Neuron (in vitro differentiated cells): Measurements from ENCODE around the gene MAPKBP1.

Experiments used
- H2AFZ ChIP-seq: one replicate; pipeline ENCODE4 v1.6.1; 2013; ENCODE audit warnings: low read depth, mild to moderate bottlenecking, inconsistent platforms, low read length, moderate library complexity
- H3K27me3 ChIP-seq: one replicate; pipeline ENCODE4 v1.6.1; 2013; ENCODE audit warnings: low read length; ENCODE audit not compliant: insufficient read depth
- H3K36me3 ChIP-seq: one replicate; pipeline ENCODE4 v1.6.1; 2013; ENCODE audit warnings: low read length; ENCODE audit not compliant: insufficient read depth
- H3K4me1 ChIP-seq: one replicate; pipeline ENCODE4 v1.6.1; 2013; ENCODE audit warnings: low read length; ENCODE audit not compliant: insufficient read depth
- H3K4me3 ChIP-seq: 2 replicates; pipeline ENCODE4 v1.5.1; 2013; ENCODE audit warnings: mild to moderate bottlenecking, low read length, moderate library complexity
- H3K9me3 ChIP-seq: one replicate; pipeline ENCODE4 v1.6.1; 2013; ENCODE audit warnings: low read length

Gene MAPKBP1

DNA sequence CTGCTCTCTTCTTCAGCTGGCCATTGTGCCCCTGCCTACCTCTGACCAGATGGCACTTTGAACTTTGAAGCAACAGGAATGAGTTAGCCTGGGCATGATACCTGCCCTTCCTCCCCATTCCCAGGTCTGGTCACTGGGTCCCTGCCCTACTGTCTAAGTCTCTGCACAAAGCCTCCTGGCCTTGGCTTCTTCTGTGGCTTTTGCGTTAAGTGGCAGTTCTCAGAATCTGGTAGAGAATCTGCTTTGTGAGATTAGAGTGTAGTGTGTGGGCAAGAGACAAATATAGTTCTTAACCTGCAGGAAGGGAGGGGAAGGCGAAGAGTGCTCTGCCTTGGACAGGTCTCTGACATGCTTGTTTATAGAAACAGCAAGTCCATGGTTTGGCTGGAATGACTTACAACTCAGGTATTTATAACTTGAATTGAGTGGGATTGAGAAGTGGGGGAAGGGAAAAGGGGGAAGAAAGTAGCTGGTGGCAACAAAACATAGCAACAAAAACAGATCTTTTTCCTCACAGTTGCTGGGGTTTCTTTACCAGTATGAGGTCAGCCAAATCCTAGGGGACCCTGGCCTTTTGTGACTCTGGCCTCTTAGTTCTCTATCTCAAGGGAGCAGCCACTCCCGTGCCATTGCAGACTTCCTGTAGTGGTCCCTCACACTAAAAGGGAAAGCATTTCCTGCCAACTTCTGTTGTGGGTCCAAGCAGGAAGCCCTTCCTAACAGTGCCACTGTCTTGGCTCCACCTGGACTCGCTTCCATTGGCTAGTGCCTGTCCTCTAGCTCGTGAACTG is 16.7 kb downstream of the MAPKBP1 start:
- Histone ChIP-seq H3K4me1 (peaks cover 3% of the 10 kb centered on the region), H2AFZ (no peak overlapping the region), H3K36me3 (no peaks in the 10 kb centered on the region), H3K27me3 (no peaks in the 10 kb centered on the region), H3K4me3 (no peak overlapping the region), H3K9me3 (no peaks in the 10 kb centered on the region)

DNA sequence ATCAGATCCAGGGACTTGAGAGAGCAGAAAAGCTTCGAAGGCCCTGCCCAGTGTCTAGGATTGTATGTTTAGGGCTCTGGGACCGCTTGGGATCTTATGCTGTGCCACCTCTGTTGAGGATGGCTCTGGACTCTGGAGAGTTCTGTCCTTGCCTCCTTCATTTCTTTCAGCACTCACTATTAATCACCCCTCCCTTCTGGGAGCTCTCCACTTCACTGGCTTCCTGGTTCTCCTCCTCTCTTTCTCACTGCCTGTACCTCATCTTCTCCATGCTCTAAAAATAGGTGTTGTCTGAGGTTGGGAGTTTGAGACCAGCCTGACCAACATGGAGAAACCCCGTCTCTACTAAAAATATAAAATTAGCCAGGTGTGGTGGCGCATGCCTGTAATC is 17.3 kb downstream of the MAPKBP1 start:
- Histone ChIP-seq H3K4me1 (peaks cover 3% of the 10 kb centered on the region), H3K27me3 (no peaks in the 10 kb centered on the region), H3K9me3 (no peaks in the 10 kb centered on the region), H2AFZ (no peak overlapping the region), H3K36me3 (no peaks in the 10 kb centered on the region), H3K4me3 (no peak overlapping the region)

DNA sequence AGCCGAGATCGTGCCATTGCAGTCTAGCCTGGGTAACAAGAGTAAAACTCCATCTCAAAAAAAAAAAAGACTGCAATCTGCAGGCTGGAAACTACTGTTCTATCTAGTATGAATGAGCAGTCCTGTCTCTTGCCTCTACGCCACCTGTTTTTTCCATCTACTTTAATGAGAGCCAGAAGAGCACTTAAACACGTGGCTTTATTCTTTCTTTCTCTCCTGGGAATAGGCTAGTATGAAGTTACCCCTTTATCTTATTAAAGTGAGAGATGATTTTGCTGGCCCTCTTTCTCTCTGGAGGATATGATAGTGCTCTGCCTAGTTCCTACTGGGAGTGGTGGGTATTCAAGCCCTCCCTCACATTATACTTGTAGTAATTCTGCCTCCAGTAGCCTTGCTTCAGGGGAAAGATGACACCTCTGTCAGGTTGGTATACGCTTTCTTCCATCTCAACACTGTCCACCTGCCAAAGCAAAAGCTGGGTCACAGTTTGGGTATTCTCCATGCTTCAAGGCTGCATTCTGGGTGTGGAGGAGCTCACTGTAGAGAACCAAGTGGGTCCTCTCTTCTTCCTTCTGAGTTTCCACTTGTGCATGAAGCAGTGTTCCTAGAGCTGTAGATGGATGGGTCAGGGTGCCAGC is 17.8 kb downstream of the MAPKBP1 start:
- H3K27me3 ChIP-seq = no peaks in the 10 kb centered on the region
- H3K36me3 ChIP-seq = no peaks in the 10 kb centered on the region
- no peaks in the 10 kb centered on the region for H3K9me3 ChIP-seq
- no peak overlapping the region for H2AFZ ChIP-seq
- peaks cover 3% of the 10 kb centered on the region for H3K4me1 ChIP-seq
- no peak overlapping the region for H3K4me3 ChIP-seq

DNA sequence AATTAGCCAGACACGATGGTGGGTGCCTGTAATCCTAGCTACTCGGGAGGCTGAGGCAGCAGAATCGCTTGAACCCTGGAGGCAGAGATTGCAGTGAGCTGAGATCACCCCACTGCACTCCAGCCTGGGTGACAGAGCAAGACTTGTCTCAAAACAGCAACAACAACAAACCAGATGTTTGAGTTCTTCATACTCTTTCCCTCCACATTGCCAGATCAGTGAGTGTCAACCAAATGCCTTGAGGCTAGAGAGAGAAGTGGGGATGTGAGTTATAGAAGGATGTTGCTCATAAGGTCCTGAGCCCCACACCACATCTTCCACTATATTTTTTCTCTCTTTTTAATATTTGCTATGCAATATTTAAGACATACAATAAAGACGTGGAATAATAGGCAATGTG is 19.8 kb downstream of the MAPKBP1 start:
- no peak overlapping the region for H2AFZ ChIP-seq
- no peak overlapping the region for H3K4me3 ChIP-seq
- H3K9me3 ChIP-seq = no peaks in the 10 kb centered on the region
- H3K36me3 ChIP-seq = no peaks in the 10 kb centered on the region
- H3K4me1 ChIP-seq = peaks cover 3% of the 10 kb centered on the region
- H3K27me3 ChIP-seq = no peaks in the 10 kb centered on the region

DNA sequence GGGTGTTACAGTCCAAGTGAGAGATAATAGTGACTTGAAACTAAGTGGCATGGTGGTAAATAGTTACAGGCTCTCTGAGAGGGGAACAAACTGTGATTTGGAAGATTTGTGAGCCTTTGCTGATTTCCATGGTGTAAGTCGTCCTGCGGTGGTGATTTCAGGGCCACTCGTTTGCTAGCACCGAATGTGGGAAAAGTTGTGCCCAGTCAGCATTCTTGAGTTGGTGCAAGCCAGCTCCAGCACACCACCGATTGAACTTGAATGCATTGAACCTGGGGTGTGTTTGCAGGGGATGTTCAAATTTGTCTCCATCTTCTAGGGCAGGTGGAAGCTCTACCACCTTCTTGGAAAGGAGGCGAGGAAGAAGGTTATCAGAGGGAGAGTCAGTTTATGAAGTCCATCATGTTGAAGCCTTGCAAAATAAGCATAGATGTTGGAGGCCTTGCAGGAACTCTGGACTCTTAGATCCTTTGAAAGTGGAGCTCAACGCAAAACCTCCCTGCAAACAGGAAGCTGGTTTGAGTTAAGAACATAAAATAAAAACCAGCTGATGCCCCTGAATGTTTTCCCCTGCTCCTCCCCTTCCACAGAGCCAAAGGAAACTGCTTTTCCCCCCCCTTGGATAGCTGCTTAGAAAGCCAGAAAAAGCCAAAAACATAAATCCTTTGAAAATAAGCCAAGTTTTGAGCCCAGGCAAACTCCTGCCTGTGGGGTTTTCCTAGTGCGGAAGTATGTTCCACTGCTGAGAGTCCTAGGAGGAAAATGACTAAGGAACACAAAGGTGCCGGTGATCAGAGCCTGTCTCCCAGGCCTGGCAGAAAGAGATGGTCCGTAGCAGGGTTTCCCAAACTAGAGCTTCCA is 21.9 kb downstream of the MAPKBP1 start:
- no peak overlapping the region for H3K4me3 ChIP-seq
- H2AFZ ChIP-seq = no peak overlapping the region
- H3K27me3 ChIP-seq = no peaks in the 10 kb centered on the region
- peaks cover 6% of the 10 kb centered on the region for H3K36me3 ChIP-seq
- no peaks in the 10 kb centered on the region for H3K4me1 ChIP-seq
- H3K9me3 ChIP-seq = peaks cover 2% of the 10 kb centered on the region

DNA sequence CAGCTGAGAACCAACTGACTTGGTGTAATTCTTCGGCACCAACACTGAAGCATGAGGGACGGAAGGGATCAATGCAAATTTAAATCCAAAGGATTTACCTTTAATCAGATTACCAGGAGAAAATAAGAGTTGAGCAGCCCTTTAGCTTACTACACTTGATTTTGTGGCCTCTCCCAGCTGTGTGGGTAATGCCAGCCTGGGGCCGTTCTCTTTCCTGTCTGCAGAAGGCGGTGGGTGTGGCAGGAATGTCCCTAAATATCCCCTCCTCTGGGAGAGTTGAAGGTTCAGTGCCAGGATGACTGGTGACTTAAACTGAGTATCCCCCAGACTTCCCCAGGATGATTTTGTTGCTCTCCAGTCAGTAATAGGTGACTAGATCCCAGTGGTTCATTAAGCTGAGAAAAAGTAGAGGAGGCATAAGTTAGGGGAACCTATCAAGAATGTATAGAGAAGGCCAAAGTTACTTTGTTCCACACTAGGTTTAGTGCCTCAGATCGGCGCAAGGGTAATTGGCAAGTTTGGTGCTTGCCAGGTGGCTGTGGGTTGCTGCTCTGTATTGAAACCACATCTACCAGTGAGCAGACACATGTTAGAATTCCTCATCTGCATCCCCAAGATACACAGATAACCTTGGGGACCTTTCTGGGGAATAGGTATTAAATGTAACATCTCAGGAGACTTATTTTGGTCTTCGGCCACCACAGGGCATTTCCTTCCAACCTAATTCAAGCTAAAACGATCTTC is 23.1 kb downstream of the MAPKBP1 start:
- Histone ChIP-seq H3K4me3 (no peak overlapping the region), H3K4me1 (no peaks in the 10 kb centered on the region), H2AFZ (no peak overlapping the region), H3K27me3 (no peaks in the 10 kb centered on the region), H3K36me3 (peaks cover 6% of the 10 kb centered on the region), H3K9me3 (peaks cover 2% of the 10 kb centered on the region)

DNA sequence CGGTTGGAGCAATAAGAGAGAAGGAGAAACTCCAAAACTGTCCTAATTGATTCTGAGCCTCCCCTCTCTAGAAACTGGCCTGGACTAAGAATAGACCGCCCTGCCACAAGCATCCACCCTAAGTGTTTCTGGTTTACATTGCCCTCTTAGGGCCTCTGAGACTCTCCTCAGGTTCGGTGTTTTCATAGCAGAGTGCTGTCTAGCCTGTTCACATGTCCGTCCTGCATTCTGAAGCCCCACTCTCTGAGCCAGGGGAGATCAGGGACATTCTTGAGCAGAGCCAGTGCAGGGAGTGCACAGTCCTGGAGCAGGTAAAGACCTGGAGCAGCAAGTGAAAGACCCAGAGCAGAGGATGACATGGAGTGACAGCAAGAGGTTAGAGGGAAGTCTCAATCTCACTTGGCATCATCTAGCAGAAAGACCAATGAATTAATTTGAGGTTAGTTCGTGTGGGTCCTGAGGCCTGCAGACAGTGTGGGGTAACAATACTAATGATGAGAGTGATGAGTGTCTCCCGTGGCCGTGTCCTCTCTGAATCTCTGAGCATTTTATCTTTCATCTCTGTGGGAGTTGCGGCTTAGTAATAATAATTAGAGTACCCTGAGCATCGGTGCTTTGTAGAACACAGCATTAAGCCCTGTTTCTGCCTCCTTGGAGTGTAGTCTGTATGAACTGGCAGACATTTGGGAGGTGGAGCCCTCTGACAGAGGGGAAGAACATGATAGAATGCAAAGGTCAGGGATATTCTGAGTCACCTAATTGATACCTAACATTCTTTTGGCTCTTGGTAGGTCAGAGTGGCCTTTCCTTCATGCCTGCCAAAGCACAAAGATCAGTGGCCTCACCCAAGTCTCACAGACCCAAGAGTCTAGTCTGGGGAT is 24.6 kb downstream of the MAPKBP1 start:
- no peak overlapping the region for H2AFZ ChIP-seq
- H3K36me3 ChIP-seq = peaks cover 6% of the 10 kb centered on the region
- H3K9me3 ChIP-seq = peaks cover 2% of the 10 kb centered on the region
- H3K27me3 ChIP-seq = no peaks in the 10 kb centered on the region
- no peak overlapping the region for H3K4me3 ChIP-seq
- H3K4me1 ChIP-seq = no peaks in the 10 kb centered on the region

DNA sequence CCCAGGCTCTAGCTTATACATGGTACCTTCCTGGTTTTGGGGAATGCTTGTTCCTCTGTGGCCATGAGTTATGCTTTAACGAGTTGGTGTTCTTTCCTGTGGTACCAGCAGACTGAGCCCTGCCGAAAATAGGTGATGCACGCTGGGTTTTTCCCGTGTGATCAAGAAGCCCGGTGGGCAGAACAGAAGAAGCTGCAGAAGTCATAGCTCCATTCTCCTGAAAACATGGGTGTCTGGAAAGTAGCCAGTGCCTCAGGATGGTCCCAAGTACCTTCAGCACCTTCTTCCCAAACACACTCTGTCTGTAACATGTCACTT is 25.2 kb downstream of the MAPKBP1 start:
- Histone ChIP-seq H3K36me3 (peaks cover 6% of the 10 kb centered on the region), H3K9me3 (peaks cover 2% of the 10 kb centered on the region), H3K27me3 (no peaks in the 10 kb centered on the region), H3K4me1 (no peaks in the 10 kb centered on the region), H2AFZ (no peak overlapping the region), H3K4me3 (no peak overlapping the region)

DNA sequence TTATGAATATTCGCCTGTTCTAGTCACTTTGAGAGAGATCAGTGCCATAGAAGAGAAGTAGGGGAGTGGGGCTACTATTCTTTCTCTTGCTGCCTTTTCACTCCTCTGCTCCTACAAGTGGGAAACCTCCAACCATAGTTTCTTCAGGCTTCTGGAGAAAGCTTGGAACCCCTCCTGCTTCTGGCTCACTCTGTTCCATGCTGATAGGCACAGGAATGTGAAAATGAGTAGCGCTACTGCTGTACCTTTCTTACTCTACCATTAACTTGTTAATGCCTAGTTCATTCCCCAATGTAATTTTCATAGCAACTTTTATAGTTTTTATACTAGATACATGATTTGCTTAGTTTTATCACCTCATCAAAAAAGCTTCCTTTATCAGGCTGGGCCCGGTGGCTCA is 26.9 kb downstream of the MAPKBP1 start:
- Histone ChIP-seq H3K9me3 (peaks cover 2% of the 10 kb centered on the region), H3K36me3 (peaks cover 6% of the 10 kb centered on the region), H3K4me1 (no peaks in the 10 kb centered on the region), H2AFZ (no peak overlapping the region), H3K4me3 (no peak overlapping the region), H3K27me3 (no peaks in the 10 kb centered on the region)

DNA sequence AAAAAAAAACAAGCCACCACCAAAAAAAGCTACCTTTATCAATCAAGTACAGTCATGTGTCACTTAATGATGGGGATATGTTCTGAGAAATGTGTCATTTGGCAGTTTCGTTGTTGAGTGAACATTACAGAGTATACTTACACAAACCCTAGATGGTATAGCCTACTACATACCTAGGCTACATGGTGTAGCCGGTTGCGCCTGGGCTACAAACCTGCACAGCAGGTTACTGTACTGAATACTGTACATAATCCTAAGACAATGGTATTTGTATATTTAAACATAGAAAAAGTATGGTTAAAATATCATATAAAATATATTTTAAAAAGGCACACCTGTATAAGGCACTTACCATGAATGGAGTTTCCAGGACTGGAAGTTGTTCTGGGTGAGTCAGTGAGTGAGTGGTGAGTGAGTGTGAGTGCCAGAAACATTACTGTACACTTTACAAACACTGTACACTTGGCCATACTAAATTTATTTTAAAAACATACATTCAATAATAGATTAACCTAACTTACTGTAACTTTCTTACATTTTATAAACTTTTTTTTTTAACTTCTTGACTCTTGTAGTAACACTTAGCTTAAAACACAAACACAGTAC is 27.7 kb downstream of the MAPKBP1 start:
- Histone ChIP-seq H3K36me3 (peaks cover 6% of the 10 kb centered on the region), H3K27me3 (no peaks in the 10 kb centered on the region), H3K4me1 (no peaks in the 10 kb centered on the region)

DNA sequence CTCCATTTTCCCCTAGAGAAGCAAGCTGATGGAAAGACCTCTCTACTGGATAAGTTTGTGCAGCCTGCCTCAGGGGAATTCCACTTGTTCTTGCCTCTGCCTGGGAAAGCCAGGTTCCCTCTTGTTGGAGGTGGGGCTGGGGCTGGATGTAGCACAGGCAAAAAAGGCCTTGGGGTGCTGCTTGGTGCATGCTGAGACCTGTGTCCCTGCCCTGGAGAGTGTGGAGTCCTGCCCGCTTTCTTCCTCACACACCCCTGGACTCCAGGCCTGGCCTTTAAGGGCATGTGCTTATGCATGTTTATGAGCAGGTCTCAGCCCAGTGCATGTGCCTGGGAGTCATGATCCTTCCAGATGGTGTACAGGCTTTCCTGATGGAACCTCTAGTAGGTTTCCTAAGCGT is 30.1 kb downstream of the MAPKBP1 start:
- Histone ChIP-seq H3K36me3 (peaks cover 6% of the 10 kb centered on the region), H3K4me3 (no peak overlapping the region), H3K9me3 (peaks cover 2% of the 10 kb centered on the region), H3K27me3 (no peaks in the 10 kb centered on the region), H2AFZ (no peak overlapping the region), H3K4me1 (no peaks in the 10 kb centered on the region)

More for the DNA sequence above, 27.7 kb downstream of the MAPKBP1 start:
- Histone ChIP-seq H3K9me3 (peaks cover 2% of the 10 kb centered on the region), H3K4me3 (no peak overlapping the region), H2AFZ (no peak overlapping the region)
